Gastroesophageal sphincter (tissue), 3 donors: Measurements from ENCODE around the gene MBOAT1.

ENCODE experiments used
- EP300 ChIP-seq: sonication (generic); formaldehyde crosslinking; IDR thresholded peaks from one replicate; pipeline ENCODE4 v1.6.1; 2017; ENCODE audit warnings: antibody characterized with exemption, mild to moderate bottlenecking
- POLR2A ChIP-seq, 2 donors: fragments of 450-650 bp; IDR thresholded peaks; one replicate each; pipeline ENCODE4 v1.6.1; 2017; ENCODE audit warnings: antibody characterized with exemption in 2 of 2, mild to moderate bottlenecking in 2 of 2, moderate library complexity in 1 of 2
- TF ChIP-seq, protein P1 (sequence below), 4 experiments: fragments of 200-600 bp in 2 of 4; fragments of 450-650 bp in 2 of 4; sonication (generic) in 1 of 4; IDR thresholded peaks; one replicate each; pipeline ENCODE4 v1.5.1; 2017 to 2019; ENCODE audit warnings: antibody characterized with exemption in 4 of 4, mild to moderate bottlenecking in 2 of 4, moderate library complexity in 2 of 4

DNA sequence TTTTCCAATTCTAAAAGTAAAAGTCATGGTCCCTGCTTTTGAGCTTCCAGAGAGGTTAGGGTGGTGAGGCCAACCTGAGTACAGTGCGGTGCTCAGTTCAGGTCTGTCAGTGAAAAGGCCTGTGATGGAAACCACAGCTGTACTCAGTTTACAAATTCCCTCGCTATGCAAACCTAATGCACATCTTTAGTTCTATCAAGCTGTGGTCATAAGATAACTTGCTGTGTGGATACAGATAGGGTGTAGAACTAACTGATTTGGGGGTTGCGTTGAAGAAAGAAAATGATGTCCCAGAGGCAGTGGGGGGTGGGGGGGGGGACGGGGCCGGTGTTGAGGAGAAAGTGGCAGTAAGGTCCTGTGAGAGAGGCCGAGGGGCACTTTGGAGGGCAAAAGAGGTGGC, 22.8 kb upstream of the MBOAT1 start:
- TF ChIP-seq POLR2A (IDR thresholded peaks at IDR 0.05) (no peak), EP300 (no peak)
- TF ChIP-seq, protein P1, sequence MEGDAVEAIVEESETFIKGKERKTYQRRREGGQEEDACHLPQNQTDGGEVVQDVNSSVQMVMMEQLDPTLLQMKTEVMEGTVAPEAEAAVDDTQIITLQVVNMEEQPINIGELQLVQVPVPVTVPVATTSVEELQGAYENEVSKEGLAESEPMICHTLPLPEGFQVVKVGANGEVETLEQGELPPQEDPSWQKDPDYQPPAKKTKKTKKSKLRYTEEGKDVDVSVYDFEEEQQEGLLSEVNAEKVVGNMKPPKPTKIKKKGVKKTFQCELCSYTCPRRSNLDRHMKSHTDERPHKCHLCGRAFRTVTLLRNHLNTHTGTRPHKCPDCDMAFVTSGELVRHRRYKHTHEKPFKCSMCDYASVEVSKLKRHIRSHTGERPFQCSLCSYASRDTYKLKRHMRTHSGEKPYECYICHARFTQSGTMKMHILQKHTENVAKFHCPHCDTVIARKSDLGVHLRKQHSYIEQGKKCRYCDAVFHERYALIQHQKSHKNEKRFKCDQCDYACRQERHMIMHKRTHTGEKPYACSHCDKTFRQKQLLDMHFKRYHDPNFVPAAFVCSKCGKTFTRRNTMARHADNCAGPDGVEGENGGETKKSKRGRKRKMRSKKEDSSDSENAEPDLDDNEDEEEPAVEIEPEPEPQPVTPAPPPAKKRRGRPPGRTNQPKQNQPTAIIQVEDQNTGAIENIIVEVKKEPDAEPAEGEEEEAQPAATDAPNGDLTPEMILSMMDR (IDR thresholded peaks at IDR 0.05): no peak
